ENCODE measurements around the gene SOAT2.

SOAT2 gene, protein sequence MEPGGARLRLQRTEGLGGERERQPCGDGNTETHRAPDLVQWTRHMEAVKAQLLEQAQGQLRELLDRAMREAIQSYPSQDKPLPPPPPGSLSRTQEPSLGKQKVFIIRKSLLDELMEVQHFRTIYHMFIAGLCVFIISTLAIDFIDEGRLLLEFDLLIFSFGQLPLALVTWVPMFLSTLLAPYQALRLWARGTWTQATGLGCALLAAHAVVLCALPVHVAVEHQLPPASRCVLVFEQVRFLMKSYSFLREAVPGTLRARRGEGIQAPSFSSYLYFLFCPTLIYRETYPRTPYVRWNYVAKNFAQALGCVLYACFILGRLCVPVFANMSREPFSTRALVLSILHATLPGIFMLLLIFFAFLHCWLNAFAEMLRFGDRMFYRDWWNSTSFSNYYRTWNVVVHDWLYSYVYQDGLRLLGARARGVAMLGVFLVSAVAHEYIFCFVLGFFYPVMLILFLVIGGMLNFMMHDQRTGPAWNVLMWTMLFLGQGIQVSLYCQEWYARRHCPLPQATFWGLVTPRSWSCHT

GRCh38 chr12:53102883-53103807, at the start of gene SOAT2:
TSS of gene SOAT2 (plus strand) at chr12:53103486. CDS start at chr12:53103578, 92 bp downstream.
- DNase-seq (ENCODE audit: low read depth): no peak

GRCh38 chr12:53054112-53054878, 49.0 kb upstream of the SOAT2 start:
- DNase-seq (ENCODE audit: low read depth): peak; percentile 86

DNA sequence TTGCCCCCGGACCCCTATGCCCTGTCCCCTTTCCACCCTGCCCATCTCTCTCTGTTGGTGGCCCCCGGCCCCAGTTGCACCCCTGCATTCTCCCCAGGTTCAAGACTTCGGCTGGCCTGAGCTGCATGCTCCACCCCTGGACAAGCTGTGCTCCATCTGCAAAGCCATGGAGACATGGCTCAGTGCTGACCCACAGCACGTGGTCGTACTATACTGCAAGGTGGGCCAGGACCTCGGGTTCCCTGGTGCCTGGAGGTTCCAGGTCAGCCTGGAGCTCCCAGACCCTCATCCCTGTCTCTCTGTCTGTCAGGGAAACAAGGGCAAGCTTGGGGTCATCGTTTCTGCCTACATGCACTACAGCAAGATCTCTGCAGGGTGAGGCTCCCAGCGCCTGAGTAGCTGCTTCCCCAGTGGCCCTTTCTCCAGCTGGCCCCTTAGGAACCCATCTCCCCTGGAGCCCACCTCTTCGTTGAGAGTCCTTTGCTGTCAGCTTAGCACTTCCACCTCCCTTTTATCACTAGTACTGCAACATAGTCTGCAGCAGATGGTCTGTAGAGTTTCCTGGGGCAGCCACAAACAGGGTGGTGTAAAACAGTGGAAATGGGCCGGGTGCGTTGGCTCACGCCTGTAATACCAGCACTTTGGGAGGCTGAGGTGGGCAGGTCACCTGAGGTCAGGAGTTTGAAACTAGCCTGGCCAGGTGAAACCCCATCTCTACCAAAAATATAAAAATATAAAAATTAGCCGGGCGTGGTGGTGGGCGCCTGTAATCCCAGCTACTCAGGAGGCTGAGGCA, 47.6 kb upstream of the SOAT2 start:
- DNase-seq (ENCODE audit: low read depth): no peak

DNA sequence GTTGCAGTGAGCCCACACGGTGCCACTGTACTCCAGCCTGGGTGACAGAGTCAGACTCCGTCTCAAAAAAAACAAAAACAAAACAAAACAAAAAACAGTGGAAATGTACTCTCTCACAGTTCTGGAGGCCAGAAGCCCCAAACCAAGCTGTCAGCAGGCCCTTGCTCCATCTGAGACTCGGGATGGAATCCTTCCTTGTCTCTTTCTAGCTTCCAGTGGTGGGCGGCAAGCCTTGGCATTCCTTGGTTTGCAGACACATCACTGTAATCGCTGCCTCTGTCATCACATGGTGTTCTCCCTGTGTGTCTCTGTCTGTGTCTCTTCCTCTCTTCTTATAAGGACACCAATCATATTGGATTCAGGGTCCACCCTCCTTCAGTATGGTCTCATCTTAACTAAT, 47.0 kb upstream of the SOAT2 start:
- DNase-seq (ENCODE audit: low read depth): peak; percentile 43

- no peak for DNase-seq (ENCODE audit: low read depth)
Measured at GRCh38 chr12:53056901-53057300, 46.4 kb upstream of the SOAT2 start.

GRCh38 chr12:53057816-53058500, 45.3 kb upstream of the SOAT2 start:
- no peak for DNase-seq (ENCODE audit: low read depth)

- DNase-seq (ENCODE audit: low read depth): no peak
Measured at GRCh38 chr12:53058674-53059433, 44.4 kb upstream of the SOAT2 start.

DNA sequence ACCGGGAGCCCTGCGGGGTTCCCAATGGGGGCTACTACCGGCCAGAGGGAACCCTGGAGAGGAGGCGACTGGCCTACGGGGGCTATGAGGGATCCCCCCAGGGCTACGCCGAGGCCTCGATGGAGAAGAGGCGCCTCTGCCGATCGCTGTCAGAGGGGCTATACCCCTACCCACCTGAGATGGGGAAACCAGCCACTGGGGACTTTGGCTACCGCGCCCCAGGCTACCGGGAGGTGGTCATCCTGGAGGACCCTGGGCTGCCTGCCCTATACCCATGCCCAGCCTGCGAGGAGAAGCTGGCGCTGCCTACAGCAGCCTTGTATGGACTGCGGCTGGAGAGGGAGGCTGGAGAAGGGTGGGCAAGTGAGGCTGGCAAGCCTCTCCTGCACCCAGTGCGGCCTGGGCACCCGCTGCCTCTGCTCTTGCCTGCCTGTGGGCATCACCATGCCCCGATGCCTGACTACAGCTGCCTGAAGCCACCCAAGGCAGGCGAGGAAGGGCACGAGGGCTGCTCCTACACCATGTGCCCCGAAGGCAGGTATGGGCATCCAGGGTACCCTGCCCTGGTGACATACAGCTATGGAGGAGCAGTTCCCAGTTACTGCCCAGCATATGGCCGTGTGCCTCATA, 43.7 kb upstream of the SOAT2 start:
- no peak for DNase-seq (ENCODE audit: low read depth)

DNA sequence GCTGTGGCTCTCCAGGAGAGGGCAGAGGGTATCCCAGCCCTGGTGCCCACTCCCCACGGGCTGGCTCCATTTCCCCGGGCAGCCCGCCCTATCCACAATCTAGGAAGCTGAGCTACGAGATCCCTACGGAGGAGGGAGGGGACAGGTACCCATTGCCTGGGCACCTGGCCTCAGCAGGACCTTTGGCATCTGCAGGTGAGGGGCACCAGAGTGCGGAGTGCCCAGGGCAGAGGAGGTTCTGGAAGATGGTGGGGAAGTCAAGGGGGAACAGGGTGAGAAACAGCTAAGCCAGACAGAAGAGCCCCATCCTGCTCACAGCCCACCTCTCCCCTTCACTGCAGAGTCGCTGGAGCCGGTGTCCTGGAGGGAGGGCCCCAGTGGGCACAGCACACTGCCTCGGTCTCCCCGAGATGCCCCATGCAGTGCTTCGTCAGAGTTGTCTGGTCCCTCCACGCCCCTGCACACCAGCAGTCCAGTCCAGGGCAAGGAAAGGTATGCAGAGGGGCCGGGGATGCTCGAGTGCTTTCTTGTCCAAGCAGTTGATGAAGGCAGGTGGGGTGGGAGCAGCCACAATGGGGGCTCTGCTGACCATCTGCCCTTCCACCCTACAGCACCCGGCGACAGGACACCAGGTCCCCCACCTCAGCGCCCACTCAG, 43.1 kb upstream of the SOAT2 start:
- no peak for DNase-seq (ENCODE audit: low read depth)

DNA sequence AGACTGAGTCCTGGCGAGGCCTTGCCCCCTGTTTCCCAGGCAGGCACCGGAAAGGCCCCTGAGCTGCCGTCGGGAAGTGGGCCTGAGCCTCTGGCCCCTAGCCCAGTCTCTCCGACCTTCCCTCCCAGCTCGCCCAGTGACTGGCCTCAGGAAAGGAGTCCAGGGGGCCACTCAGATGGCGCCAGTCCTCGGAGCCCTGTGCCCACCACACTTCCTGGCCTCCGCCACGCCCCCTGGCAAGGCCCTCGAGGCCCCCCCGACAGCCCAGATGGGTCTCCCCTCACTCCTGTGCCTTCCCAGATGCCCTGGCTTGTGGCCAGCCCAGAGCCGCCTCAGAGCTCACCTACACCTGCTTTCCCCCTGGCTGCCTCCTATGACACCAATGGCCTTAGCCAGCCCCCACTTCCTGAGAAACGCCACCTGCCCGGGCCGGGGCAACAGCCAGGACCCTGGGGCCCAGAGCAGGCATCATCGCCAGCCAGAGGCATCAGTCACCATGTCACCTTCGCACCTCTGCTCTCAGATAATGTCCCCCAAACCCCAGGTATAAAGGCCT, 42.5 kb upstream of the SOAT2 start:
- DNase-seq (ENCODE audit: low read depth): no peak

GRCh38 chr12:53061404-53062010, 41.8 kb upstream of the SOAT2 start:
- DNase-seq (ENCODE audit: low read depth): no peak

- DNase-seq (ENCODE audit: low read depth): no peak
Measured at GRCh38 chr12:53062011-53062961, 41.0 kb upstream of the SOAT2 start.

- DNase-seq (ENCODE audit: low read depth): no peak
Measured at GRCh38 chr12:53062977-53063707, 40.1 kb upstream of the SOAT2 start.

GRCh38 chr12:53063708-53064612, 39.3 kb upstream of the SOAT2 start:
- DNase-seq (ENCODE audit: low read depth): no peak
